B cell (primary cell): ENCODE measurements around the gene BRD9. TPM values are rescaled to one million over a fixed set of nuclear protein-coding genes. Genes with fewer than 3 reads are reported as not detected.

Experiments
- ATAC-seq: fragments of 200-7000 bp; cut with Tn5 transposase; one replicate; pipeline ENCODE4 v1.10.0; 2021; ENCODE audit warnings: low read depth, mild to moderate bottlenecking, moderate number of reproducible peaks, moderate library complexity
- CTCF ChIA-PET: fragments of 350-600 bp; sonication (Branson Sonifier 250); formaldehyde crosslinking; loops from one replicate; lab custom pipeline; 2021; ENCODE audit warnings: antibody characterized with exemption, inconsistent platforms; lab: Charles Lee
- POLR2A ChIA-PET: fragments of 350-600 bp; sonication (Branson Sonifier 250); formaldehyde crosslinking; loops from one replicate; lab custom pipeline; 2021; ENCODE audit warnings: antibody characterized with exemption; lab: Charles Lee
- DNase-seq: peaks from one replicate; pipeline ENCODE4 v3.0.0; 2013
- H2AFZ ChIP-seq: 2 replicates; pipeline ENCODE4 v1.6.1; 2012; ENCODE audit warnings: mild to moderate bottlenecking, low read depth, low read length; ENCODE audit not compliant: insufficient read depth, poor library complexity, severe bottlenecking
- H3K27ac ChIP-seq, 2 donors: 1 replicate in 1 of 2; 2 replicates in 1 of 2; pipeline ENCODE4 v1.5.1; 2012 to 2013; ENCODE audit warnings: low read length in 2 of 2, mild to moderate bottlenecking in 2 of 2, moderate library complexity in 1 of 2
- H3K27me3 ChIP-seq, 4 experiments: fragments of 200-600 bp in 1 of 4; sonication (generic) in 1 of 4; replicated peaks in 1 of 4; 1 replicate in 2 of 4; 2 replicates in 2 of 4; pipeline versions ENCODE4 v1.6.1 to v1.7.0; 2013 to 2016; ENCODE audit warnings: low read length in 3 of 4, mild to moderate bottlenecking in 2 of 4, mixed read lengths in 1 of 4, moderate library complexity in 1 of 4; ENCODE audit not compliant: insufficient read depth in 4 of 4, control insufficient read depth in 3 of 4; ENCODE audit errors: control extremely low read depth in 1 of 4
- H3K36me3 ChIP-seq, 2 experiments: replicated peaks in 1 of 2; 1 replicate in 1 of 2; 2 replicates in 1 of 2; pipeline versions ENCODE4 v1.6.1 to v1.7.1; 2013; ENCODE audit warnings: low read length in 1 of 2; ENCODE audit not compliant: insufficient read depth in 2 of 2, control insufficient read depth in 1 of 2; ENCODE audit errors: control extremely low read depth in 1 of 2, extremely low read depth in 1 of 2
- H3K4me1 ChIP-seq, 2 donors: fragments of 200-600 bp in 1 of 2; sonication (generic) in 1 of 2; 1 replicate in 1 of 2; 2 replicates in 1 of 2; pipeline versions ENCODE4 v1.5.1 to v1.6.1; 2013 to 2017; ENCODE audit warnings: low read length in 2 of 2; ENCODE audit not compliant: control insufficient read depth in 2 of 2, insufficient read depth in 2 of 2
- H3K4me2 ChIP-seq: replicated peaks from 2 replicates; pipeline ENCODE3; 2012; ENCODE audit warnings: mild to moderate bottlenecking, low read depth, low read length; ENCODE audit not compliant: poor library complexity, severe bottlenecking
- H3K4me3 ChIP-seq, 5 experiments: fragments of 200-600 bp in 1 of 5; sonication (generic) in 1 of 5; 1 replicate in 3 of 5; 2 replicates in 2 of 5; pipeline versions ENCODE4 v1.5.1 to v1.7.0; 2011 to 2016; ENCODE audit warnings: low read length in 4 of 5, mild to moderate bottlenecking in 4 of 5, low read depth in 2 of 5, control low read depth in 1 of 5, moderate library complexity in 1 of 5; ENCODE audit not compliant: insufficient read depth in 1 of 5; ENCODE audit errors: control extremely low read depth in 1 of 5, extremely low read depth in 1 of 5
- H3K79me2 ChIP-seq: fragments of 200-600 bp; sonication (generic); one replicate; pipeline ENCODE4 v1.6.0; 2016; ENCODE audit warnings: low read length; ENCODE audit not compliant: control insufficient read depth, insufficient read depth
- H3K9ac ChIP-seq: fragments of 200-600 bp; sonication (generic); 2 replicates; pipeline ENCODE4 v1.6.1; 2017; ENCODE audit warnings: mild to moderate bottlenecking, low read length, moderate library complexity
- H3K9me3 ChIP-seq, 3 donors: one replicate each; pipeline versions ENCODE4 v1.6.1 to v1.7.1; 2013; ENCODE audit warnings: low read length in 2 of 3; ENCODE audit not compliant: control insufficient read depth in 2 of 3, insufficient read depth in 1 of 3; ENCODE audit errors: control extremely low read depth in 1 of 3
- H4K20me1 ChIP-seq: 2 replicates; pipeline ENCODE4 v1.6.0; 2012; ENCODE audit warnings: mild to moderate bottlenecking, low read length; ENCODE audit not compliant: insufficient read depth, control insufficient read depth, poor library complexity, severe bottlenecking
- H3K27ac Mint-ChIP-seq: one replicate; pipeline ENCODE4 v1.8.0; 2021; ENCODE audit warnings: mixed read lengths
- H3K27me3 Mint-ChIP-seq: one replicate; pipeline ENCODE4 v1.8.0; 2021; ENCODE audit warnings: mixed read lengths
- H3K4me1 Mint-ChIP-seq: one replicate; pipeline ENCODE4 v1.8.0; 2021; ENCODE audit warnings: mixed read lengths
- H3K4me3 Mint-ChIP-seq: one replicate; pipeline ENCODE4 v1.8.0; 2021; ENCODE audit warnings: mixed read lengths
- H3K9me3 Mint-ChIP-seq: one replicate; pipeline ENCODE4 v1.8.0; 2022; ENCODE audit warnings: mixed read lengths; ENCODE audit not compliant: insufficient read depth
- EZH2 ChIP-seq: IDR thresholded peaks from 2 replicates; pipeline ENCODE4 v1.6.1; 2012; ENCODE audit warnings: borderline replicate concordance, low read depth, mild to moderate bottlenecking, moderate library complexity, low read length; ENCODE audit not compliant: insufficient read depth, poor library complexity, severe bottlenecking
- WGBS: methylation state at CpG from one replicate; pipeline ENCODE4 v1.1.5; 2013; ENCODE audit warnings: missing lambda C conversion rate; ENCODE audit not compliant: insufficient coverage; 5-methylcytosine and 5-hydroxymethylcytosine counted together
- intact Hi-C: fragments of 100-400 bp; cut with micrococcal nuclease; formaldehyde crosslinking; loops from one replicate; pipeline ENCODE4 v1.10.0; 2022
- polyA plus RNA-seq: library from polyadenylated mRNA; depleted of rRNA; stranded (reverse); fragments of >200 nt; gene quantifications from 2 replicates; pipeline ENCODE4 v1.2.3, GENCODE V29; 2012
- total RNA-seq, 2 donors: library from RNA; stranded (reverse); fragments of 120-200 nt in 1 of 2; gene quantifications; 1 replicate in 1 of 2; 2 replicates in 1 of 2; pipeline versions ENCODE4 v1.2.3 to v1.2.4, GENCODE V29; 2013 to 2022
- TF ChIP-seq, protein P1 (sequence below): fragments of 200-600 bp; IDR thresholded peaks from one replicate; pipeline ENCODE4 v1.8.0; 2022; ENCODE audit warnings: antibody characterized with exemption, mild to moderate bottlenecking

The BRD9 gene
- total and polyA plus RNA-seq, 2 donors (not counting 1 experiment from before 2014, with no cell fraction given), result 28.3 to 68.6 TPM

DNA sequence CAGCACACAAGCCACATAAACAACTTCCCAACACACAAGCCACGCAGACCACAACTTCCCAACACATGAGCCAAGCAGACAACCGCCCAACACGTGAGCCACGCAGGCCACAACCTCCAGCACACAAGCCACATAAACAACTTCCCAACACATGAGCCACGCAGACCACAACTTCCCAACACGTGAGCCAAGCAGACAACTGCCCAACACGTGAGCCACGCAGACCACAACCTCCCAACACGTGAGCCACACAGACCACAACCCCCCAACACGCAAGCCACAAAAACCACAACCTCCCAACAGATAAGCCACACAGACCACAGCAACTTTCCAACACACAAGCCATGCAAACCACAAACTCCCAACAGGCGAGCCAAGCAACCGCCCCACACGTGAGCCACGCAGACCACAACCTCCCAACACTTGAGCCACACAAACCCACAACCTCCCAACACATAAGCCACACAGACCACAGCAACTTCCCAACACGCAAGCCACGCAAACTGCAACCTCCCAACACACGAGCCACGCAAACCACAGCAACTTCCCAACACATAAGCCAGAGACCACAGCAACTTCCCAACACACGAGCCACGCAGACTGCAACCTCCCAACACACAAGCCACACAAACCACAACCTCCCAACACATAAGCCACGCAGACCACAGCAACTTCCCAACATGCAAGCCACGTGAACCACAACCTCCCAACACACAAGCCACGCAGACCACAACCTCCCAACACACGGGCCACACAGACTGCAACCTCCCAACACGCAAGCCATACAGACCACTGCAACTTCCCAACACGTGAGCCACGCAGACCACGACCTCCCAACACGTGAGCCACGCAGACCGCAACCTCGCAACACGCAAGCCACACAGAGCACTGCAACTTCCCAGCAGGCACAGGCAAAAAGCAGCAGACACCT is 10.1 kb downstream of the BRD9 start:
- H2AFZ ChIP-seq, result no peak overlapping the region
- H3K79me2 ChIP-seq, result peaks cover 31% of the 10 kb centered on the region
- peaks cover 5 to 75% of the 10 kb centered on the region in 2 experiments for H3K36me3 ChIP-seq
- no peak overlapping the region for H3K27ac ChIP-seq
- no peak overlapping the region for H3K9ac ChIP-seq
- H3K9me3 ChIP-seq, result peaks cover 0 to 9% (median 0%) of the 10 kb centered on the region in 3 donors
- H3K4me1 ChIP-seq, result no peaks in the 10 kb centered on the region
- peaks cover 46% of the 10 kb centered on the region for H4K20me1 ChIP-seq
- intact Hi-C loops, result no loop called here
- Mint-ChIP-seq H3K4me1 (peaks cover 5% of the 10 kb centered on the region), H3K4me3 (no peak overlapping the region), H3K27me3 (no peaks in the 10 kb centered on the region), H3K27ac (no peak overlapping the region), H3K9me3 (no peaks in the 10 kb centered on the region)
- ChIA-PET POLR2A (no interaction called here), CTCF (no interaction called here)
- H3K27me3 ChIP-seq, result no peaks in the 10 kb centered on the region
- ATAC-seq (no peak), DNase-seq (no peak)
- TF ChIP-seq, protein P1, sequence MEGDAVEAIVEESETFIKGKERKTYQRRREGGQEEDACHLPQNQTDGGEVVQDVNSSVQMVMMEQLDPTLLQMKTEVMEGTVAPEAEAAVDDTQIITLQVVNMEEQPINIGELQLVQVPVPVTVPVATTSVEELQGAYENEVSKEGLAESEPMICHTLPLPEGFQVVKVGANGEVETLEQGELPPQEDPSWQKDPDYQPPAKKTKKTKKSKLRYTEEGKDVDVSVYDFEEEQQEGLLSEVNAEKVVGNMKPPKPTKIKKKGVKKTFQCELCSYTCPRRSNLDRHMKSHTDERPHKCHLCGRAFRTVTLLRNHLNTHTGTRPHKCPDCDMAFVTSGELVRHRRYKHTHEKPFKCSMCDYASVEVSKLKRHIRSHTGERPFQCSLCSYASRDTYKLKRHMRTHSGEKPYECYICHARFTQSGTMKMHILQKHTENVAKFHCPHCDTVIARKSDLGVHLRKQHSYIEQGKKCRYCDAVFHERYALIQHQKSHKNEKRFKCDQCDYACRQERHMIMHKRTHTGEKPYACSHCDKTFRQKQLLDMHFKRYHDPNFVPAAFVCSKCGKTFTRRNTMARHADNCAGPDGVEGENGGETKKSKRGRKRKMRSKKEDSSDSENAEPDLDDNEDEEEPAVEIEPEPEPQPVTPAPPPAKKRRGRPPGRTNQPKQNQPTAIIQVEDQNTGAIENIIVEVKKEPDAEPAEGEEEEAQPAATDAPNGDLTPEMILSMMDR, result no peak
- no peak for TF ChIP-seq EZH2
- no peak overlapping the region for H3K4me2 ChIP-seq
- H3K4me3 ChIP-seq, result no peak overlapping the region
- 80% methylated on average over 33 of the region's 33 CpGs for WGBS

DNA sequence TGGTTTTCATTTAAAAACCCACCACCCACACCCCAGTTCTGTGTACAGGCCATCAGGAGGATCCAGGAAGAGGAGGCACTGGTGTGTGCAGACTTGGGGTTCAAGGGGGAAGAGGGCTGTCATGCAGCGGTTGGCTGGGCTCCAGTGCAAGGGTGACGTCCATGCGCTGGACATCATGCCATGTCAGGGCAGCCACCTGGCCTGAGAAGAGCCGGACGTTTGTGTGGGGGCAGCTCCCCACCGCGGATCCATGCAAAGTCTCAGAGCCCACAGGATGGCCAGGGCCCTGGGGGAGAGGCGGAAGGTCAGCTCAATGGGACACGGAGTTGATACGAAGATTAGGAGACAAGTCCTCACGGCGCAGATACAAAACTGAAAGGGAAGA is 11.1 kb downstream of the BRD9 start:
- no peaks in the 10 kb centered on the region for H3K9me3 Mint-ChIP-seq
- H2AFZ ChIP-seq, result no peak overlapping the region
- no peaks in the 10 kb centered on the region for H3K4me1 ChIP-seq
- H3K27me3 ChIP-seq, result no peaks in the 10 kb centered on the region
- ATAC-seq (no peak), DNase-seq (no peak)
- no peak overlapping the region for H3K27ac Mint-ChIP-seq
- H3K36me3 ChIP-seq, result peaks cover 5 to 71% of the 10 kb centered on the region in 2 experiments
- H3K9me3 ChIP-seq, result peaks cover 0 to 9% (median 0%) of the 10 kb centered on the region in 3 donors
- H3K79me2 ChIP-seq, result peaks cover 31% of the 10 kb centered on the region
- no peak for TF ChIP-seq EZH2
- TF ChIP-seq, protein P1, result no peak
- WGBS, result 99% methylated on average over 12 of the region's 12 CpGs
- no peak overlapping the region for H3K4me3 Mint-ChIP-seq
- H3K27me3 Mint-ChIP-seq, result no peaks in the 10 kb centered on the region
- peaks cover 5% of the 10 kb centered on the region for H3K4me1 Mint-ChIP-seq
- H4K20me1 ChIP-seq, result peaks cover 46% of the 10 kb centered on the region
- H3K4me3 ChIP-seq, result no peak overlapping the region
- CTCF ChIA-PET, result no interaction called here
- H3K27ac ChIP-seq, result no peak overlapping the region
- POLR2A ChIA-PET, result no interaction called here
- H3K4me2 ChIP-seq, result no peak overlapping the region
- intact Hi-C loops, result no loop called here
- H3K9ac ChIP-seq, result no peak overlapping the region
